Upper lobe of left lung (tissue), 4 donors: ENCODE results near the gene MAST4.

Experiments used
- CTCF ChIP-seq, 6 experiments: fragments of 450-650 bp in 4 of 6; fragments of 200-600 bp in 2 of 6; sonication (generic) in 2 of 6; IDR thresholded peaks; one replicate each; pipeline ENCODE4 v1.5.1; 2016 to 2019; ENCODE audit warnings: antibody characterized with exemption in 6 of 6
- EP300 ChIP-seq, 4 donors: sonication (generic); formaldehyde crosslinking; IDR thresholded peaks; one replicate each; pipeline ENCODE4 v1.5.1; 2017; ENCODE audit warnings: antibody characterized with exemption in 4 of 4, control low read depth in 2 of 4
- POLR2A ChIP-seq, 4 donors: fragments of 450-650 bp; IDR thresholded peaks; one replicate each; pipeline ENCODE4 v1.5.1; 2016 to 2017; ENCODE audit warnings: antibody characterized with exemption in 4 of 4, mild to moderate bottlenecking in 2 of 4
- POLR2AphosphoS5 ChIP-seq, 2 donors: sonication (generic); formaldehyde crosslinking; IDR thresholded peaks; one replicate each; pipeline ENCODE4 v1.5.1; 2017; ENCODE audit warnings: antibody characterized with exemption in 2 of 2

DNA sequence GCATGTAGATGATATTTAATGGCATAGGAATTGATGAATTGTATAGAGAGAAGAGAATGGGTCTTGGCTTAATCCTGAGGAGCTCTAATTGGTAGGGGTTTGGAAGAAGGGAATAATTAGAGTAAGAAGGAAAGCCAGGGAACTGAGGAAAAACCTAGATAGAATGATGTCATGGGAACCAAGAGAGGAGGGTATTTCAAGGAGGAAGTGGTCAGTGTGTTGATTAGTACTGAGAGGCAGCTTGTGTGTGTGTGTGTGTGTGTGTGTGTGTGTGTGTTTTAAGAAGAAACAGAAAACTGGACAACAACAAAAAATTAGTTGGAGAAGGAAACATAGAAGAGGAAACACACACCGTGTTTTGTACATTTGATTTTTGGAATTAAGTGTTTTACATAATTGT lies 42.8 kb downstream of the MAST4 start:
- TF ChIP-seq CTCF (IDR thresholded peaks at IDR 0.05): no peak
- TF ChIP-seq POLR2A (IDR thresholded peaks at IDR 0.05): no peak
- TF ChIP-seq POLR2AphosphoS5 (IDR thresholded peaks at IDR 0.05): no peak
- no peak for TF ChIP-seq EP300 (IDR thresholded peaks at IDR 0.05)
